Heart right ventricle (tissue), 16 donors: ENCODE data around the gene PTPN20. TPM values are rescaled to one million over a fixed set of nuclear protein-coding genes. Genes with fewer than 3 reads are reported as not detected.

Experiments
- ATAC-seq, 8 donors: fragments of 200-7000 bp; cut with Tn5 transposase; one replicate each; pipeline ENCODE4 v1.9.1; 2020; ENCODE audit warnings: mild to moderate bottlenecking in 8 of 8, moderate library complexity in 8 of 8, moderate number of reproducible peaks in 1 of 8
- DNase-seq, 2 donors: peaks; one replicate each; pipeline ENCODE4 v3.0.0-alpha.2; 2020
- H3K27ac ChIP-seq, 10 donors: fragments of 200-600 bp; sonication (generic) in 2 of 10; one replicate each; pipeline versions ENCODE4 v1.5.0 to v1.8.0; 2020 to 2022; ENCODE audit warnings: mild to moderate bottlenecking in 3 of 10
- H3K27me3 ChIP-seq, 7 donors: fragments of 200-600 bp; one replicate each; pipeline ENCODE4 v1.8.0; 2021 to 2022; ENCODE audit warnings: mild to moderate bottlenecking in 2 of 7
- H3K36me3 ChIP-seq, 9 donors: fragments of 200-600 bp; sonication (generic) in 1 of 9; one replicate each; pipeline versions ENCODE4 v1.5.0 to v1.8.0; 2020 to 2022; ENCODE audit warnings: mild to moderate bottlenecking in 2 of 9
- H3K4me1 ChIP-seq, 9 donors: fragments of 200-600 bp; sonication (generic) in 1 of 9; one replicate each; pipeline versions ENCODE4 v1.5.0 to v1.8.0; 2020 to 2022; ENCODE audit warnings: mild to moderate bottlenecking in 4 of 9
- H3K4me3 ChIP-seq, 10 donors: fragments of 200-600 bp; sonication (generic) in 2 of 10; one replicate each; pipeline versions ENCODE4 v1.5.0 to v1.8.0; 2020 to 2022; ENCODE audit warnings: mild to moderate bottlenecking in 7 of 10, moderate library complexity in 2 of 10
- H3K9me3 ChIP-seq, 11 donors: fragments of 200-600 bp in 10 of 11; sonication (generic) in 2 of 11; one replicate each; pipeline versions ENCODE4 v1.5.0 to v1.8.0; 2013 to 2022; ENCODE audit warnings: mild to moderate bottlenecking in 2 of 11, control low read depth in 1 of 11, moderate library complexity in 1 of 11
- WGBS, 2 donors: extraction: QIAGEN DNeasy Blood & Tissue Kit; methylation state at CpG; one replicate each; pipeline ENCODE4 v1.1.7; 2013; ENCODE audit warnings: inconsistent platforms in 1 of 2; 5-methylcytosine and 5-hydroxymethylcytosine counted together
- intact Hi-C, 10 donors: fragments of 100-400 bp; cut with DNase I; formaldehyde crosslinking; loops; one replicate each; pipeline versions ENCODE4 v1.11.1 to v1.14.2; 2022
- polyA plus RNA-seq, 2 donors: library from polyadenylated mRNA; stranded (reverse); fragments of 200-250 nt; gene quantifications; one replicate each; pipeline ENCODE4 v1.2.3, GENCODE V29; 2013
- total RNA-seq, 10 donors: library from RNA; stranded (reverse); fragmentation: NEBNext Ultra II Directional in 3 of 10; extraction: Animal tissue kit (Norgen Biotek cat#: 25700) in 3 of 10; gene quantifications; one replicate each; pipeline versions ENCODE4 v1.2.1 to v1.2.4, GENCODE V29; 2021 to 2023
- TF ChIP-seq, protein P1 (sequence below), 9 donors: fragments of 200-600 bp; sonication (generic) in 2 of 9; IDR thresholded peaks; one replicate each; pipeline versions ENCODE4 v1.5.0 to v1.8.0; 2021 to 2022; ENCODE audit warnings: antibody characterized with exemption in 9 of 9, mild to moderate bottlenecking in 5 of 9, moderate library complexity in 1 of 9
- donor health status: Arrhythmogenic right ventricular cardiomyopathy.
- donor health status: ischemic (EF 13 %, LVEDD 7.1; RV severe dilation, severe dysfunction).
- donor health status: healthy with polysubstance abuse.
- donor health status: DM: no; HTN: yes; CAD: no.
- donor health status: DM: no; HTN: no; CAD: no.
- donor health status: ischemic (EF 25% LVEDD 6.9; RV normal size, moderate dysfunction).
- donor health status: ischemic (EF 25% LVEDD 5.7; RV mildly dilated, moderate dysfunction).
- donor health status: healthy.
- donor health status: DM: yes; HTN: yes; CAD: no.
- donor health status: Ischemic cardiomyopathy.
- donor health status: ischemic (EF 35%, LVEDD 5.7; RV mildly dilated, moderate dysfunction).
- donor health status: nonischemic (EF 11% LVEDD 7.7; RV severe dilation, severe dysfunction).
- donor health status: DM: yes; HTN: yes; CAD: no.
- donor health status: PGD.
- donor health status: ischemic (EF 29% LVEDD 5.4; RV normal size, mild dysfunction).
- donor health status: nonischemic (EF 23%, LVEDD 6.1; RV moderate dilation, normal function).

Gene PTPN20
- total and polyA plus RNA-seq, 12 donors: 3.2 to 28.1 (median 16.2) TPM

DNA sequence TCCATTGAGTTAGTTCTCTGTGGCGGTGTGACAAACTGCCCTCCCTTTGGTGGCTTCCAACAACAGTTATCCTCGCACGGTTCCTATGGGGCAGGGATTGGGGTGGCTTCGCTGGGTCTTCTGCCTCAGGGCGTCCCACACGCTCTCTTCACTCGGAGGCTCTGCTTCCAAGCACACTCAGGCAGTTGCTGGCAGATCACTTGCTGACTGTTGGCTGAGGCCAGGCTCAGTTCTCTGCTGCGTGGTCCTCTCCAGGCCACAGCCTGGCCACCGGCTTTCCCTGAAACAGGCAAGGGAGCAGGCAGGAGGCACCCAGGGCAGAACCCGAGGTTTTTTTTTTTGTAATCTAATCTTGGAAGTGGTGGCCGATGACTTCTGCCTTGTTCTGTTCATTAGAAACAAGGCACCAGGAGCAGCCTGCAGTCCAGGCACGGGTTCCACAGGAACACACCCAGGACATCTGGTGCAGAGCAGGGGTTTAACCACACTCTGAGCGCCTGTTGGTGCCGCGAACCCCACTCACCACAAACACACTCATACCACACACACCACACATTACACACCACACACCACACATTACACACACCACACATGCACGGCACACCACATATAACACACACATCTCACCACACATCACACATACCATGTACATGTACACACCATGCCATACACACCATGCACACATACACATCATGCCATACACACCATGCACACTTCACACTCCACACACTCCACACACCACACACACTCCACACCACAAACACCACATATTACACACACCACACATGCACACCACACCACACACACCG is 112.2 kb downstream of the PTPN20 start:
- peaks cover 0 to 15% (median 0%) of the 10 kb centered on the region in 9 donors for H3K4me1 ChIP-seq
- DNase-seq: no peak
- no peak overlapping the region for H3K4me3 ChIP-seq
- TF ChIP-seq, protein P1, sequence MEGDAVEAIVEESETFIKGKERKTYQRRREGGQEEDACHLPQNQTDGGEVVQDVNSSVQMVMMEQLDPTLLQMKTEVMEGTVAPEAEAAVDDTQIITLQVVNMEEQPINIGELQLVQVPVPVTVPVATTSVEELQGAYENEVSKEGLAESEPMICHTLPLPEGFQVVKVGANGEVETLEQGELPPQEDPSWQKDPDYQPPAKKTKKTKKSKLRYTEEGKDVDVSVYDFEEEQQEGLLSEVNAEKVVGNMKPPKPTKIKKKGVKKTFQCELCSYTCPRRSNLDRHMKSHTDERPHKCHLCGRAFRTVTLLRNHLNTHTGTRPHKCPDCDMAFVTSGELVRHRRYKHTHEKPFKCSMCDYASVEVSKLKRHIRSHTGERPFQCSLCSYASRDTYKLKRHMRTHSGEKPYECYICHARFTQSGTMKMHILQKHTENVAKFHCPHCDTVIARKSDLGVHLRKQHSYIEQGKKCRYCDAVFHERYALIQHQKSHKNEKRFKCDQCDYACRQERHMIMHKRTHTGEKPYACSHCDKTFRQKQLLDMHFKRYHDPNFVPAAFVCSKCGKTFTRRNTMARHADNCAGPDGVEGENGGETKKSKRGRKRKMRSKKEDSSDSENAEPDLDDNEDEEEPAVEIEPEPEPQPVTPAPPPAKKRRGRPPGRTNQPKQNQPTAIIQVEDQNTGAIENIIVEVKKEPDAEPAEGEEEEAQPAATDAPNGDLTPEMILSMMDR (IDR thresholded peaks at IDR 0.05): no peak
- peak overlapping the region in 1 of 10 donors; percentile 43 for H3K27ac ChIP-seq
- intact Hi-C loops: loop anchor here in 4 of 10 donors (1.0 to 2.0 kb wide), 3 partner anchors 289 to 317 kb away; no protein-coding TSS in a partner anchor
- WGBS, 2 donors: 66 to 75% methylated on average over 17 of the region's 17 CpGs
- H3K27me3 ChIP-seq: no peaks in the 10 kb centered on the region
- H3K36me3 ChIP-seq: no peaks in the 10 kb centered on the region
- ATAC-seq: peak in 1 of 8 donors; percentile 43
- H3K9me3 ChIP-seq: peaks cover 0 to 8% (median 0%) of the 10 kb centered on the region in 11 donors

DNA sequence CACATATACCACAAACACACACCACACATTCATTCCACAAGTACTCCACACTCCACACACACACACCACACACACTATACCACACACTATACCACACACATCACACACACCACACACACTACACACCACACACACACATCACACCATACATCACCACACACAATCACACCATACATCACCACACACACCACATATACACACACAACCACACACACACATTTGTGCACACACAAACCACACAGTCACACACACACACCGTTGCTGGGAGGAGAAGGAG is 112.8 kb downstream of the PTPN20 start:
- intact Hi-C loops: loop anchor here in 4 of 10 donors (1.0 to 2.0 kb wide), 3 partner anchors 288 to 316 kb away; no protein-coding TSS in a partner anchor
- TF ChIP-seq, protein P1 (IDR thresholded peaks at IDR 0.05): no peak
- H3K4me3 ChIP-seq: no peak overlapping the region

GRCh38 chr10:47024399-47025252 is 113.4 kb downstream of the PTPN20 start:
- no peak overlapping the region for H3K27ac ChIP-seq

More for the DNA sequence above, 112.8 kb downstream of the PTPN20 start:
- Histone ChIP-seq H3K36me3 (no peaks in the 10 kb centered on the region), H3K27ac (no peak overlapping the region), H3K4me1 (peaks cover 0 to 15% (median 0%) of the 10 kb centered on the region in 9 donors), H3K9me3 (peaks cover 0 to 8% (median 0%) of the 10 kb centered on the region in 11 donors), H3K27me3 (no peaks in the 10 kb centered on the region)
- ATAC-seq (no peak), DNase-seq (no peak)
- WGBS, 2 donors: 69 to 71% methylated on average over 1 of the region's 1 CpG

More at GRCh38 chr10:47024399-47025252, 113.4 kb downstream of the PTPN20 start:
- Histone ChIP-seq H3K9me3 (peaks cover 0 to 8% (median 0%) of the 10 kb centered on the region in 11 donors), H3K27me3 (no peaks in the 10 kb centered on the region), H3K36me3 (no peaks in the 10 kb centered on the region), H3K4me3 (no peak overlapping the region), H3K4me1 (peaks cover 0 to 15% (median 0%) of the 10 kb centered on the region in 9 donors)
- WGBS, 2 donors: 22 to 28% methylated on average over 9 of the region's 9 CpGs
- DNase-seq (peak in 1 of 2 donors; percentile 62), ATAC-seq (peak in 7 of 8 donors; percentile 66 to 72 (median 69))
- intact Hi-C loops: loop anchor here in 5 of 10 donors (1.0 to 5.0 kb wide), 4 partner anchors 288 to 316 kb away; no protein-coding TSS in a partner anchor
- TF ChIP-seq, protein P1 (IDR thresholded peaks at IDR 0.05): peak; percentile 54 to 84 (median 76)
